GM19238 (cell line): ENCODE results near the gene GLB1L.

Experiments used
- DNase-seq: peaks from one replicate; pipeline ENCODE4 v3.0.0; 2011; ENCODE audit warnings: low spot score; ENCODE audit not compliant: insufficient read length

The GLB1L gene

DNA sequence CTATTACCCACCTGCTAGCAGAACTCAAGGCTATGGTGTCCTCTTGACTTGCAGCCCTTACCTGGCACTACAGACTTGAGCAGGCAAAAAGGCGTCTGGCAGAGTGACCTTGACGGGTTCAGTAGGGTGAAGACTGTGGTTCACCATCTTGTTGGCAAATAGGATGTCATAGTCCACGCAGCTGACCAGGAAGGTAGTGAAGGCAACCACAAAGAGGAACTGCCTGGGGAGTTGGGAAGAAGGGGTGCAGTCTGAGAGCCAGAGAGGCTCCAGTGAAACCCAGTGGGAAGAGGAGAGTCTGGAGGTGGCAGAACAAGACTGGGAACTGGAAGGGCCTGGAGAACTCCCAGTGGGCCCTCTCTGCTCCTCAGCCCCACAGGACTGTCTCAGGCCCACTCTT is 19.9 kb downstream of the GLB1L start:
- DNase-seq: no peak

DNA sequence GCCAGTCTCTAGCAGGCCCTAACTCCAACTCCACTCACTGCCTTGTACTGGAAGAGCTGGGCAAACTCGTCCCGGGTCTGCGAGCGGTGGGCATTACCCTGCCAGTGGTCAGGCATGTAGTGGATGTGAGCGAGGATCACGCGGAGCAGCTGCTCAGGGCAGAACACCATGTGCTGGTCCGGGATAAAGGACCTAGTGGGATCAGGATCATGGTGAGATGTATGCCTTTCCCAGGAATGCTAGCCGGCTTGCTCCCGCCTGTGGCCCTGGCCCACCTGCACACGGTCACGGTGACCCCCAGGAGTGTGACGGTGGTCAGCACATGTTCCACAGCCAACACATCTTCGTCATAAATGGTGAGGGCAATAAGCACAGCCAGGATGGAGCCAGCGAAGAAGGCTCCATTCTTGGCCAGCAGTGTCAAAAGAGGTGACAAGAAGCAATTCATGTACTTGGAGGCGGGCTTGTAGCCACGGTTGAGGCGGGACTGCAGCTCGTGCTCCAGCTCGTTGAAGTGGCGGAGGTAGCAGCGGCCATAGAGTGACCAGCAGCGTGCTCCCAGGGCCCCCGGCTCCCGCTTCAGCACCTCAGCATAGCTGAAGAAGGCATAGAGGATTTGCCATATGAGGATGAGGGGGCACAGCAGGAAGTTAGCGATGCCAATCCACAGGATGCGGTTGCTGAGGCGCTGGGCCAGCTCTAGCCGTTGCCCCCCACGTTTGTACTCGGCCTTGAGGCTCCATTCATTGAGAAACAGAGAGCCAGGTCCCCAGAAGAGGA is 21.2 kb downstream of the GLB1L start:
- DNase-seq: no peak

DNA sequence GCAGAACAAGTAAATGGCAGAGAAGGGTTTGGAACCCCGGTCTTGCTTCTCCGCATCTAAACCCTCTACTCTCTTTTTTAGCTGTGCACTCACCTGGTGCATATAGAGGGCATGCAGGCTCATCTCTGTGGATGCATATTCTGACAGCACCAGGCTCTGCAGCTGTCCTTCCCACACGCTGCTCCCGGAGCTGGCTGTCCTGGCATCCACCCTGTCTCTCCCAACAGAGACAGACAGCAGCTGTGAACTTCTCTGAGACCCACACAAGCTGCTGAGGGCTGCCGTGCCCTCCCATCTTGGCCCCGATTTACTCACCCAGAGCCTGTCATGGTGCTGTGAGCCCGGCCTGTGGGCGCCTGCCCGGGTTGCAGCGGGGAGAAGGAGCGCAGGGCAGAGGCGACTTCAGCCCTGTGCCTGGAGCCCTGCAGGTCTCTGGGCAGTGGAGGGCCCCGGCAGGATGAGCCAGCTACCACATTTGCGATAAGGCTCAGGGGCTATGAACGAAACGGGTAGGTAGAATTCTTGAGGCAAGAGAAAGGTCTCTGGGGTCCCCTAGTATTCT is 23.2 kb downstream of the GLB1L start:
- no peak for DNase-seq

DNA sequence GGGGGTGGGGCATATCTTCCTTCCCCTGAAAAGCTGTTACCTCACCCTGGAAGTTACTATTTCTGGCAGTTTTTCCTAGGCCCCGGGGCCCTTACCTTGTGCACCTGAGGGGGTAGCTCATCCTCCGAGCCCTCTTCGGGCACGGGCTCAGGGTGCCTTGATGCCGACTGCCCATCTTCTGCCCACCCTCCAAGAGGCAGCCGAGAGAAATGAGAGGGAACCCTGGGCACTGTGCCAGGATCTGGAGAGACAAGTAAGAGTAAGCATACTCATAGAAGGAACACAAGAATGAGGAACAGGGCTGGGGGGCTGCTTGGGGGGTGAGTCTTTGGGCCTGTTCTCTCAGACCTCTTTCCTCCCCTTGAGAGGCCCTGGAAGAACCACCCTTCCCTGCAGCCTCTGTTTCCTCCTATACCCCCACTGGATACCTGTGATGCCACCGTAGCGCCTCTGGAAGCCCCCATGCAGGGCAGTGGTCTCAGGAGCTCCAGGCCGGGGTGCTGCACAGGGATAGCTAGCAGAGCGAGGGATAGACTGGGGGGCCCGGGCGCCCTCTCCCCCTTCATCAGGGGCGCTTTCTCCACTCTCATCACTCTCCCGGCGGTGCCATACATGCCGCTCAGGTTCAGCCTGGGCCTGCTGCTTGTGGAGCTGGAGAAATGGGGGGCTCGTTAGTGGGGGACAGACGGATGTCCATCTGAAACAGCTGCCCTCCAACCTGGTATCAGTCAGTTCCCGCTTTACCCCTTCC is 24.4 kb downstream of the GLB1L start:
- DNase-seq: no peak

DNA sequence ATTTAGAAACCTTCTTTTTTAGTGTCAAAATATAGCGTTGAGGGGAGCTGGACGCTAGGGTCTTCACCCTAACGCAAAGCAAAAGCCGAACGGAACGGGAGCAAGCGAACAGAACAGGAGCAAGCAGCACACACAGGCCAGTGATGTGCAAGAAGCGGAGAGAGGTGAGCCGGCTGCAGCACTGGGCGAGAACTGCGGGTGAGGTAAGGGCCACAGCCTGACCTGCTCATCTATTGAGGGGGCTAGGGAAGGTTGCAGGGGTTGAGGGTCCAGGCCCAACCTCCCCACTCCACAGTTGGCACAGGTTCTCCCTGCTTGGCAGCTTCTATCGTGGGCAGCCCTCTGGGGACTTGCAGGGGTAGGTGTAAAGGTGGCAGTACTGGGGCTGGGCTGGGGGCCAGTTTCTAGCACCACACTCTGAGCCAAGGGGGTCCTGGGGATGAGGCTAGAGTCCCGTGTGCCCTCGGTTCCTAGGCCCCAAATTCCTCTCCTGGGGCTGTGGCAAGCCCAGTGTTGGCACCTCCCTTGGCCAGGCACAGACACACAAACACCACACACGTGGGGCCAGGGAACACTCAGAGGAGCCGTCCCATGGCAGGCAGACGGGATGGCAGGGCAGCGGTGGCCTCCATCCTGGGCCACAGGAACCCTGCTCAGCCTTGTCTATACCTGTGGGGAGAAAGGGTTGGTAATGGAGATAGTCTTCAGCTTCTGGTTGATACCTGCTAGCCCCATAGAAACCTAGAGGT is 25.3 kb downstream of the GLB1L start:
- no peak for DNase-seq

DNA sequence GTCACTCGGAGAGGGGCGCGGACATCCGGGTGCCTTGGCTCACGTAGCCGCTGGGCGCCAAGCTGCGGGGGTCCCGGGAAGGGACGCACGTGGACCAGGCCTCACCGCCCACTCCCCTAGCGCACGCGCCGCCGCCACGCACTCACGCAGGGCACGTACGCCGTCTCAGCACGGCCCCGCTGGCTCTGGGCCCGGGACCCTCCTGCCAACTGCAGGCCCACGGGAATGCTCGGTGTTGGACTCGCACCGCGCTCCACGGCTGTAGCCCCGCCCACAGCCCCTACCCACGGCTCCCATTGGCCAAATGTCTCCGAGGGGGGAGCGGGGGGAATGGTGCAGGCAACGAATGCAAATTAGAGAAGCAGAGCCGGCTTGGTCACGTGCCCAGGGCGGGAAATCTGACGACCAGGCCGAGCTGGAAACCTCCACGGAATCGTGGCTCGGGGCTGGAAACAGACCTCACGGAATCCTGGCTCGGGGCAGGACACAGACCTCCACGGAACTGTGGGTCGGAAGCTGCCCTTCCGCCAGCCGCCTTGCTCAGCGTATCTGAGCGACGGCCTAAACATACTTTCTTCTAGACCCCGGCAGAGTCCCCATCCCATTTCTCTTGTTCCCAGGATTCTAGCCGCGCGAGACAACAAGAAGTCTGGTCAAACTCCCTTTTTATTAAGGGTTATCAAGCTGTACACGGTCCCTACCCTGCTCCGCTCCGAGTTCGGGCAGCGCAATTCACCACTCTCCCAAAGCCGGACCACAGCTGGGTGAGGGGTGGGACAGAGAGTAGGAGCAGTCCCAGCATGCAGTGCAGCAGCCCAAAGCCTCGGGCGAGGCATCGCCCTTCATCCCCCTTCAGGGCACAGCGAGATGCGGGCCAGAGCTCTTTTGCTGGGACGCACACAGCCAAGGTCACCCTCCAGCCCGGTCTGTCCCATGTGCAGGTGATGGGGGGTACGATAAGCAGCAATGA is 26.2 kb downstream of the GLB1L start, which contains the start of gene ABCB6:
ABCB6 (minus strand) TSS at position 227 of the 970 bp plus-strand sequence. CDS start 285 bp downstream, outside the sequence.
- DNase-seq: peak; percentile 96

DNA sequence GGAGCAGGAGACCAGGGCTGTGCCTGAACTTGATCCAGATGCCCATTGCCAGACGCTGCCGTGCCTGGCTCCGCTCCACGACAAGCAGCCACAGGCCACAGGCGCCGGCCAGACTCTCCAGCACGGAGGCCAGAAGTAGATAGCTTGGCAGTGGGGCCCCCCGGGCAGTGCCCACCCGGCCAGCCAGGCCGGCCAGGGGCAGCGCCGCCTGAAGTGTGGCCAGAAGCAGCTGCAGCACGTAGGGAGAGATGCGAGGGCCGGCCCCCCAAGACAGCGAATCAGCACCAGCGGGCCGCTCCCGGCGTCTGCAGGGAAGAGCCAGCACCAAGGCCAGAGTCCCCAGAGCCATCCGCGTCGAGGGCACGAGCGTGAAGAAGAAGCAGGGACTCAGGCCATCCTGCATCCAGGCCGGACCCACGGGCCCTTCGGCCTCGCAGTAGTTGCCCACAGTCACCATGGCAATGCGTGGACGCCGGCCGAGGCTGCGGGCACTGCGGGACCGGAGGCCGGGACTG is 27.0 kb downstream of the GLB1L start:
- no peak for DNase-seq

DNA sequence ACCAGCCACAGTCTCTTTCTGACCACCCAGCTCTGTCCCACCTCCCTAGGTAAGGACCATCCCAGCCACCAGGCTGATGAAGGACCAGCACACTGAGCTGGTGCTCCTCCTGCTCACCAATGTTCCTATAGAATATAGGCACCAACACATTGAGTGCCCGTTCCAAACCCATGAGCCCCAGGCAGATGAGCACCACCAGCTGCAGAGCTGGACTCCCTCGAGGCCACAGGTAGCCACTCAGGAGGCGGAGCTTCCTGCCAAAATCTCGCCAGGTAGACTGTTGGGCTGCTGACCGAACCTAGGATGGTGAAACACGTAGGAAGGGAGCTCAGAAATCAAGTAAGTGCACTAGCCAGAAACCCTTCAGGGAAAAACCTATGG is 28.7 kb downstream of the GLB1L start:
- no peak for DNase-seq

DNA sequence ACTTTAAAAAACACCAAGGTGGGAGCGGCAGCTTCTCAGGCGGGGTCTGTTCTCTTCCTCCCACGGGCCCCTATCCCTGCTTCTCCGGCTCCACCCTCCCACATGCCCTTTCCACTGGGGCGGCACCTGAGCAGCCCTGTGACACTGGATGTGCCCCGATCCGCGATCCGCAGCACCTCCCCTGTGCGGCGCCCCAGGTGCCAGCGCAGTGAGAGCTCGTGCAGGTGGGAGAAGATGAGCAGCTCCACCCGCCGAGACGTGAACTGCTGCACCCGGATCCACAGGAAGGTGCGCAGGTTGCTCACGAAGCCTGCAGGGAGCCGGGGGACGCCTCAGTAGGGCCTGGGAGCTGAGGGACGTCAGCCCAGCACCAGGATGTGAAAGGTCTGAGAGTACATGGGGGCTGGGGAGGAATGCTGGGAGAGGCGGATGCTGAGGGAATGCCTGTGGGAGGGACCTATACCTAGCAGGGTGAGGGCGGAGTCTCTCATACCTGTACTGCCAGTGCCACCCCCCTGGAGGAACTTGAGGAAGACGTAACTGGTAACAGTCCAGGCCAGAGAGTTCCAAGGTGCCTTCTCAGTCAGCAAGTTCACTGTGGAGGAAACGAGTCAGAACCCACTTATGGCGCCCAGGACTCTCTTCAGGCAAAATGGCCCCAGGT is 29.2 kb downstream of the GLB1L start:
- DNase-seq: no peak

DNA sequence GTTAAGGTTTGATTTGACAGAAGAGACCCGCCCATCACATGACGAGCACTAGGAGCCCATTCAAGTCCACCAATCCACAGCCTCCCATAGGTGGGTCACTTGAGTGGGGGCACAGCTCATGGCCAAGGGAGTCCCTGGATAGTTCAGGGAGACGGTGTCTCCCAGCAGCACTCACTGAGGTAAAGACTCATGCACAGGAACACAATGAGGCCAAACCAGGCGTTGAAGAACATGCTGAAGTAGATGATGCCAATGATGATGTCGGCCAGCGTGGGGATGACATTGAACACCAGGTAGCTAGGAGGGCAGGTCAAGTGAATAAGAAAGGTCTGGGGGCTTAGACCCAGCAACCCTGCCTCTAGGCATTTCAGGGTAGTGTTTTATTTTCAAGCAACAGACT is 30.5 kb downstream of the GLB1L start:
- DNase-seq: no peak

DNA sequence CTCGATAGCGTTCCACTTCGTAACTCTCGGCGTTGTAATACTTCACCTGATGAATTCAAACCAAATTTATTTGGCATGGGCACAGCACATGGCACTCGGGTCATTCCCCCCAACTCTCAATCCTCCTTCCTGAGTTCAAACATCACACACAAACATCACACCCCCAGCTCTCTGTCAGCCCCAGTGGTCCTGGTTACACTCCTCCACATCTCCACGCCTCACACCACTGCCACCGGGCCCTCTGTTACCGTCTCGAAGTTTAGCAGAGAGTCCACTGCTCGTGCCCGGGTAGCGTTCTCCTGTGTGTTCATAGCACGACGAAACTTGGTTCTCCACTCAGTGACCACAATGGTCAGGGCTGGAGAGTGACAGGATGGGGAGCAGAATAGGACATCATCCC is 31.1 kb downstream of the GLB1L start:
- no peak for DNase-seq

DNA sequence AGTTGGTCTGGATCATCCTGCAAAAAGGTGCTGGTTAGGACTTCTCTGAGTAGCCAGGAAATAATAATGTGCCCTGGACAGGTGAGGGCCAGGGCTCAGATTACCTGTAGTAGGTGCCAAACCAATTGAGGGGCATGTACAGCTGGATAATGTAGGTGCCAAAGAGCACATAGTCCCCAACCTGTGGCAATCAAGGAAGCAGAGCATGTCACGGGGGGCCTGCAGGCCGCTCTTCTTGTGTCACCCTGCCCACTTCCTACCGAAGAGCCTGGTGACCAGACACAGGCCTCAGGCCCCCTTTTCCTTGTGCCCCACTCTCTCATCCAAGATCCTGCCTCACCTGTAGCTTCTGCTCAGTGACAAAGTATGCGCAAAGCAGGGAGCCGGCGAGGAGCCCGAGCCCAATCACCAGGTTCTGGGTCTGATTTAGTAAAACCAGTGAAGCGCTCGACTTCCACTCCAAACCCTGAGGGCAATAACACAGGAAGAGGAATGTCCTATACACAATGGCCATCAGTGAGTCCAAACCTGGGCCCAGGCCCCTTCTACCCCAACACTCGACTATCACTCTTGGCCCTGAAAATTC is 31.7 kb downstream of the GLB1L start:
- no peak for DNase-seq

DNA sequence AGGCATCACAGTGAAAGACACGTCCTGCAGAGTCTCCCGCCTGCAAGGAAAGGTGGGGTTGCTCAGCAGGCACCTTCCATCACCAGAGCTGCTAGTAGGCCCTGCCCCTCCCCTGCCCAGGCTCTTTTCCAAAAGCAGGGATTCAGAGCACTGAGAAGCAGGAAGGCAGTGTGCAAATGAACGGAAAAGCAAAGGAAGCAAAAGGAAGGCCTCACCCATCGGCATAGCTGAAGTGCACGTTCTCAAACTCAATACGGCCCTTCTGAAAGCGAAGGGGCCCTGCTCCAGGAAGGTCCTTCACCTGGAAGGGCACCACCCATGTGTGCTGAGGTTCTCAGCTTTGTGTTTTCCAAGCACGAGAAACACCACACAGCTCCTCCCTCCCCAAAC is 32.2 kb downstream of the GLB1L start:
- DNase-seq: no peak

DNA sequence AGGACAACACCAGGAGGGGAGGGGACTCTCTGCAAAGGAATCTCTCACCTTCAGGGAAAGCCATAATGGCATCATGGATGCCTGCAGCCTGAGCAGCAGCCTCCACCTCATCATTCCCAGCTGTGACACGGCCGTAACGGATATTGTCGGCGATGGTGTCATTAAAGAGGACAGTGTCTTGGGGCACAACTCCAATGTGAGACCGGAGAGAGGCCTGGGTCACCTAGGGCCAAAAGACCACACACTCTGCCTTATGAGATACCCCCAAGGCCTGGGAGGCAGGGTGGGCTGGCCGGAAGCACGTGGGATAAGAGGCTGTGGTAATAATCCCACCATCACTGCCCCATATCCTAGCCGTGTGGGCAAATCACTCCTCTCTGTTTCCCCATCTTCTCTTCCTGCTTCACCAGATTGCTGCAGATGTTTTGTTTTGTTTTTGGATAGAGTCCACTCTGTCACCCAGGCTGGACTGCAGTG is 34.3 kb downstream of the GLB1L start:
- DNase-seq: no peak

DNA sequence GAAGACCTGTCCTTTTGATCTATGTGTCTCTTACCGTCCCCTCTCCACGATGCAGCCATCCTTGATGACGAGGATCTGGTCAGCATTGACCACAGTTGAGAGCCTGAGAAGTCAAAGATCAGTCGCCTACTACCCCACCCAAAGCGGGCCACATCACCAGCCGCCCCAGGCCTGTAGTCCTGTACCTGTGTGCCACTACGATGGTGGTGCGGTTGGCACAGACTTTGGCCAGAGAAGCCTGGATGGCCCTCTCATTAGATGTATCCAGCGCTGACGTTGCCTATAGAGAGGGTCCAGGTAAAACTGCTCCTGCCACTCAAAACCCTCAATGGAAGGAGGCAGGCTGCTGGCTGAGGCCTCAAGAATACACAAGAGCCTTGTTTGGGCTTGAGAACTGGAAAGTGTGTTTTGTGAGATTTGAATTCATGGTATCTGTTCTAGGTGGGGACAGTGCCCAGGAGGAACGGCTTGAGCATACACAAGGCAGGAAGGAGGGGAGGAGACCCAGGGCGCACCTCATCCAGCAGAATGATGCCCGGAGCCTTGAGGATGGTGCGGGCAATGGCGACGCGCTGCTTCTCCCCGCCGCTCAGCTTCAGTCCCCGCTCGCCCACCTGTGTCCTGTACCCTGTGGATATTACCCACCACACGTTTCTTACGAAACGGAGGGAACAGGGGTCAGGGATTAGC is 34.9 kb downstream of the GLB1L start:
- DNase-seq: no peak

DNA sequence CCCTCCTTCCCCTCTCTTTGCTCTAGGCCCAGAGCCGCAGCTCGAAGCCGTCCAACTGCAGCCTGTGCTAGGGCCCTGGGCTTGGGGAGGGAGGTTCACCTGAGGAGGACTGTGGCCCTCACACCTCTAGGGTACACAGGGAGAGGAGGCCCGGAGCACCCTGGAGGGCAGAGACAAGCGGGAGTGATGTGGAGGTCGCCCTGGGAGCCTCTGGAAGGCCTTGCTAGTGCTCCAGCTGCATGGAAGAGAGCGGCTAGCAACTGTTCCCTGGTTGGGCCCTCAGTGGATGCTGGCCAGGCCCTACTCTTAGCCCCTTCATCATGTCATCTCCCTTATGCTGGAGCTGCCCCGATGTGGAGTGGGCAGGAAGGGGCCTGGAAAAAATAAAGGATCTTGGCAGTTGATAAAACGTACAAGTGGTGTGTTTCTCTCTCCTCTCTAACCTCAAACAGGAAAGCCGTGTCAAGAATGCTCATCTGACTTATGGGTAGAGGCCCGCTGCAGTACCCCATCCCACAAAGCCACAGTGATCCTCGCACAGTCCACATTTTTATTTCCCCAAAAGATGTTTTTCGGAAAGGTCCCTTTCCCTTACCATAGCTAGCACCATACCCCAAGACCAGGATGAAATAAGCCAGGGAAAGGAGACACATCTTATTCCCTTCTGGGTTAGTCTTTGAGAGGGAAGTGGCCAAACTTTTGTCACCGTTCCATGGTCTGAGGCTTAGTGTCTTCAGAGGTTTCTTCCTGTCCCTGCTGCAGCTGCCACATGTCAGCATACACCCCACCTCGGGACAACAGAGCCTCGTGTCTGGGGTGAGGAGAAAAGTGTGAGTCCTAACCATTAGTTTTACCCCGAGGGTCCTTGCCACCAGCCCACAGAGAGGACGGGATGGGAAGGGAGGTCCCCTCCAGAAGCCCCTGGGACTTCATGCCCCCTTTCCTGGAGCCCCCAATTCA is 35.7 kb downstream of the GLB1L start:
- DNase-seq: no peak

DNA sequence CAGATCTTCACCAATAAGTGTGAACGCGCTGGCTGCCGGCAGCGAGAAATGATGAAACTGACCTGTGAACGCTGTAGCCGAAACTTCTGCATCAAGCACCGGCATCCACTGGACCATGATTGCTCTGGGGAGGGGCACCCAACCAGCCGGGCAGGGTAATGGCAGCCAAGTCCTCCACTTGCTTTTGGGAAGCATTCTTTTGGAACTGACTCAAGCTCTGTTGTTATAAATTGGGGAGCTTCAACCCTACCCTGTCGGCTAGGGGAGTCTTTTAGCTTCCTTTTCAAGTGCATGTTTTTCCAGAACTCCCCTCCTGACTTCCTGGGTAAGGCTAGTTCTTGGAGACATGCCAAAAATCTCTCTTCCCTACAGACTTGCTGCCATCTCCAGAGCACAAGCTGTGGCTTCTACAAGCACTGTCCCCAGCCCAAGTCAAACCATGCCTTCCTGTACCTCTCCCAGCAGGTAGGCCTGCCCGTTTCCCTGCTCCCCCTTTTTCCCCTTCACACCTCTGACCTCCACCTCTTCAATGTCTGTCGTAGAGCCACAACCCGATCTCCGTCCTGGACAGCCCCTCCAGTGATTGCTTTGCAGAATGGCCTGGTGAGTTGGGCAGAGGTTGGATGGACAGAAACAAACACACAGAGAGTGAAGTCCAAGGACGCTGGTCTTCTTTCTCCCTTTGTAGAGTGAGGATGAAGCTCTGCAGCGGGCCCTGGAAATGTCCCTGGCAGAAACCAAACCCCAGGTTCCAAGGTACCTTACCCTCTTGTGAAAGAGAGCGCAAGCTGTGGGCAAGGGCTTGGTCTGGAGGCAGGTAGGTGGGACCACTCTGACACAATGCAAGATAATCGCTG is 37.1 kb downstream of the GLB1L start:
- no peak for DNase-seq
